Smooth muscle cell (in vitro differentiated cells): ENCODE data around the gene SRGAP1. TPM values are rescaled to one million over a fixed set of nuclear protein-coding genes. Genes with fewer than 3 reads are reported as not detected.

Source experiments
- DNase-seq: peaks from one replicate; lab custom pipeline; 2025; ENCODE audit not compliant: unreplicated experiment; lab: John Stamatoyannopoulos, UW
- H2AFZ ChIP-seq: fragments of 200-600 bp; sonication (generic); 2 replicates; pipeline ENCODE4 v1.6.0; 2016; ENCODE audit warnings: antibody characterized with exemption, low read depth, mild to moderate bottlenecking
- H3F3A ChIP-seq: fragments of 200-600 bp; sonication (generic); 2 replicates; pipeline ENCODE4 v1.6.0; 2017; ENCODE audit warnings: antibody characterized with exemption, low read depth
- H3K27ac ChIP-seq: fragments of 200-600 bp; sonication (generic); 2 replicates; pipeline ENCODE4 v1.5.1; 2016; ENCODE audit warnings: low read depth, mild to moderate bottlenecking
- H3K27me3 ChIP-seq: fragments of 200-600 bp; sonication (generic); 2 replicates; pipeline ENCODE4 v1.6.1; 2016; ENCODE audit warnings: low read depth, mild to moderate bottlenecking
- H3K36me3 ChIP-seq: fragments of 200-600 bp; sonication (generic); 2 replicates; pipeline ENCODE4 v1.5.1; 2016; ENCODE audit warnings: low read depth
- H3K4me1 ChIP-seq: fragments of 200-600 bp; sonication (generic); 2 replicates; pipeline ENCODE4 v1.5.1; 2016; ENCODE audit warnings: low read depth
- H3K4me2 ChIP-seq: fragments of 200-600 bp; sonication (generic); 2 replicates; pipeline ENCODE4 v1.6.0; 2016; ENCODE audit warnings: mild to moderate bottlenecking
- H3K4me3 ChIP-seq: fragments of 200-600 bp; sonication (generic); 2 replicates; pipeline ENCODE4 v1.5.1; 2016; ENCODE audit warnings: mild to moderate bottlenecking
- H3K79me2 ChIP-seq: fragments of 200-600 bp; sonication (generic); 2 replicates; pipeline ENCODE4 v1.6.0; 2016; ENCODE audit warnings: low read depth, mild to moderate bottlenecking
- H3K9ac ChIP-seq: fragments of 200-600 bp; sonication (generic); 2 replicates; pipeline ENCODE4 v1.6.0; 2016; ENCODE audit warnings: low read depth
- H3K9me3 ChIP-seq: fragments of 200-600 bp; sonication (generic); replicated peaks from 2 replicates; pipeline ENCODE4 v1.5.1; 2016; ENCODE audit warnings: low read depth
- H4K20me1 ChIP-seq: fragments of 200-600 bp; sonication (generic); 2 replicates; pipeline ENCODE4 v1.6.0; 2016; ENCODE audit warnings: low read depth
- WGBS: methylation state at CpG from one replicate; pipeline ENCODE4 v1.1.7; 2016; ENCODE audit warnings: low lambda C conversion rate; 5-methylcytosine and 5-hydroxymethylcytosine counted together
- polyA plus RNA-seq: library from polyadenylated mRNA; unstranded; fragments of >200 nt; fragmentation: Nextera tagmentation; extraction: Ambion mirVana; gene quantifications from 2 replicates; pipeline ENCODE4 v1.2.1, GENCODE V29; 2016
- total RNA-seq: library from RNA; depleted of rRNA; stranded (reverse); fragments of >200 nt; gene quantifications from 2 replicates; pipeline ENCODE4 v1.2.3, GENCODE V29; 2014
- TF ChIP-seq, protein P1 (sequence below): fragments of 200-600 bp; sonication (generic); IDR thresholded peaks from 2 replicates; pipeline ENCODE4 v1.5.1; 2017; ENCODE audit warnings: borderline replicate concordance, mild to moderate bottlenecking, antibody characterized with exemption; ENCODE audit not compliant: insufficient read depth, poor library complexity, severe bottlenecking

The SRGAP1 gene
- total and polyA plus RNA-seq, 2 experiments from 2014 or later = 4.0 to 5.9 TPM

DNA sequence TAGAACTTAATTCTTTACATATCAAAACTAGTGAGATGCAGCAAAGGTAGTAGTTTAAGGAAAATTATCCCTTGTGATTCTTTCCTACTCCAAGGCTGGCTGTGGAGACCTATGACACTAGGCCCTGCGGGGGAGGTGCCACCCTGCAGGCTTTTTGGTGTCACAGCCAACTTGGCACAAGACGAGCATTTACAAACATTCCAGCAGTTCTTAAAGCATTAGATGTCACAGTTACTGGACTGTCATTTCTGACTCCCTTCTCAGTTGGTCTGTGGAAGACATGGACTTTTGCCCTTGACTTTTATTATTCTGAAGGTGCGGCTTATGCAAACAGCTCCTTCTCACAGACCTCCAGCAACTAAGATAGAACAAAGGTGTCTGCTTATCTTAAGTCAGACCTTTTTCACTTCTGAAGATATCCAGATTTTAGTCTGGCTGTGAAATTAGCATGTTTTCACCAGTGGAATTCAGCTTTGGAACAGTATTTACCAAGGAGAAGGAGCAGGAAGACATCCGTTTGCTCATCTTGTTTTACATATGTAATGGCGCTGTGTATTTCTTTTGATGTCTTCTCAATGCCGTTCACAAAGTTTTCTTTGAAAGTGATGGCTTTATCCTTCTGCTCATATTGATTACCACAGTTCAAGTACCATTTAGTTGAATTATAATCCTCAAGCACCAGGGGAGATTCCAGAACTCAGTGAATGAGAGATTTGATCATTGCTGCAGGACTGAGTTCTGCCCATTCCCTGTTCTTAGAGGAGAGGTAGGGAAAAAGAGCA lies 17.9 kb downstream of the SRGAP1 start:
- Histone ChIP-seq H3K4me1 (no peaks in the 10 kb centered on the region), H3K79me2 (peaks cover 38% of the 10 kb centered on the region), H3K27ac (no peak overlapping the region), H3K9me3 (no peaks in the 10 kb centered on the region), H3K4me3 (no peak overlapping the region), H3K9ac (no peak overlapping the region), H4K20me1 (peaks cover 62% of the 10 kb centered on the region), H2AFZ (no peak overlapping the region), H3K27me3 (no peaks in the 10 kb centered on the region), H3K4me2 (no peak overlapping the region), H3F3A (no peaks in the 10 kb centered on the region), H3K36me3 (no peaks in the 10 kb centered on the region)
- DNase-seq = no peak
- TF ChIP-seq, protein P1, sequence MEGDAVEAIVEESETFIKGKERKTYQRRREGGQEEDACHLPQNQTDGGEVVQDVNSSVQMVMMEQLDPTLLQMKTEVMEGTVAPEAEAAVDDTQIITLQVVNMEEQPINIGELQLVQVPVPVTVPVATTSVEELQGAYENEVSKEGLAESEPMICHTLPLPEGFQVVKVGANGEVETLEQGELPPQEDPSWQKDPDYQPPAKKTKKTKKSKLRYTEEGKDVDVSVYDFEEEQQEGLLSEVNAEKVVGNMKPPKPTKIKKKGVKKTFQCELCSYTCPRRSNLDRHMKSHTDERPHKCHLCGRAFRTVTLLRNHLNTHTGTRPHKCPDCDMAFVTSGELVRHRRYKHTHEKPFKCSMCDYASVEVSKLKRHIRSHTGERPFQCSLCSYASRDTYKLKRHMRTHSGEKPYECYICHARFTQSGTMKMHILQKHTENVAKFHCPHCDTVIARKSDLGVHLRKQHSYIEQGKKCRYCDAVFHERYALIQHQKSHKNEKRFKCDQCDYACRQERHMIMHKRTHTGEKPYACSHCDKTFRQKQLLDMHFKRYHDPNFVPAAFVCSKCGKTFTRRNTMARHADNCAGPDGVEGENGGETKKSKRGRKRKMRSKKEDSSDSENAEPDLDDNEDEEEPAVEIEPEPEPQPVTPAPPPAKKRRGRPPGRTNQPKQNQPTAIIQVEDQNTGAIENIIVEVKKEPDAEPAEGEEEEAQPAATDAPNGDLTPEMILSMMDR = no peak
- 64% methylated on average over 6 of the region's 6 CpGs for WGBS

DNA sequence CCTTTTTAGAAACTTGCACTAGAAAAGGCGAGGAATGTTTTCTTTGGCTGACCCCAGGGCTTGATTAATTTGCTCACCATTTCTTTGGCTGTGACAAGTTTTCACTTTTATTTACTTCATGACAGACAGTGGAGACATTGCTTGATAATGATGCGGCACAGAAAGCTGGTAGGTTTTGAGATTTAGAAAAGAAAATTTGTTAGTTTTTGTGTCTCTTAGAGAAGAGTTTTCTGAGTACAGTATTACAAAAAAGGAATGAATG lies 18.4 kb downstream of the SRGAP1 start:
- H3K4me1 ChIP-seq = no peaks in the 10 kb centered on the region
- H3K4me3 ChIP-seq = no peak overlapping the region
- H3K79me2 ChIP-seq = peaks cover 36% of the 10 kb centered on the region
- WGBS = 97% methylated on average over 2 of the region's 2 CpGs
- no peaks in the 10 kb centered on the region for H3K36me3 ChIP-seq
- H3K9ac ChIP-seq = no peak overlapping the region
- H3K27me3 ChIP-seq = no peaks in the 10 kb centered on the region
- no peak for DNase-seq
- H3K27ac ChIP-seq = no peak overlapping the region
- H3K4me2 ChIP-seq = no peak overlapping the region
- peaks cover 64% of the 10 kb centered on the region for H4K20me1 ChIP-seq
- no peaks in the 10 kb centered on the region for H3K9me3 ChIP-seq
- H3F3A ChIP-seq = no peaks in the 10 kb centered on the region
- TF ChIP-seq, protein P1 = no peak
- H2AFZ ChIP-seq = no peak overlapping the region

DNA sequence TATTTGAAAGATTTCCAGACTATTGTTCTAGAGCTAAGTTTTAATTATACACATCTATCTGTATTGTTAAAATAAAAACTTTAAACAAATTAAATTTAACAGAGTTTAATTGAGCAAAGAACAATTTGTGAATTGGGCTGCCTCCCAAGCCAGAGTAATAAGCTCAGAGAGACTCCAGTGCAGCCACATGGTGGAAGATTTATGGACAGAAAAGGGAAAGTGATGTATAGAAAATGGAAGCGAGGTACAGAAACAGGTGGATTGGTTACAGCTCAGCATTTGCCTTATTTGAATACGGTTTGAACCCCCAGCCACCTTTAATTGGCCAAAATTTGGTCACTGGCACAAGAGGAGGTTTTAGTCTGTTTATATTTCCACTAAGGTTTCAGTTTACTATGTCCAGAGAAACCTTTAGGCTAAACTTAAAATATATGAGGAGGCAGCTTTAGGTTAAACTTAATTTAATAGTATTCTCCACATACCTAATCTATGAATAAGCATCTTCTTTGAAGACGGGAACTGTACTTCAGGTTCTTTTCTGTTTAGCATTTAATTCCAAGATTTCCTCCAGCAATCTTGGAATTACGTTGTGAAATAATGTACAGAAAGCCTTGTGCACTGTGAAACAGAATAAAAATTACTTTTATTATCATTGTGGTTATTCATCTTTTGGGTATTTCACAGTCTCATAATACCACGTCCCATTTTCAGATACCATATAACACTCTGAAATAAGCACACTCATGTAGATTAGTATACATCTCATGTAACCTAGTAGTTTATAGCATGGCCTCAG lies 19.4 kb downstream of the SRGAP1 start:
- WGBS = 72% methylated on average over 5 of the region's 5 CpGs
- Histone ChIP-seq H2AFZ (no peak overlapping the region), H3K36me3 (no peaks in the 10 kb centered on the region), H3K79me2 (peaks cover 33% of the 10 kb centered on the region), H3K4me3 (no peak overlapping the region), H3K27me3 (no peaks in the 10 kb centered on the region), H3K9me3 (no peaks in the 10 kb centered on the region), H3K4me1 (no peaks in the 10 kb centered on the region), H4K20me1 (peaks cover 72% of the 10 kb centered on the region), H3K4me2 (no peak overlapping the region), H3K27ac (no peak overlapping the region), H3F3A (no peaks in the 10 kb centered on the region), H3K9ac (no peak overlapping the region)
- TF ChIP-seq, protein P1 = no peak
- no peak for DNase-seq

DNA sequence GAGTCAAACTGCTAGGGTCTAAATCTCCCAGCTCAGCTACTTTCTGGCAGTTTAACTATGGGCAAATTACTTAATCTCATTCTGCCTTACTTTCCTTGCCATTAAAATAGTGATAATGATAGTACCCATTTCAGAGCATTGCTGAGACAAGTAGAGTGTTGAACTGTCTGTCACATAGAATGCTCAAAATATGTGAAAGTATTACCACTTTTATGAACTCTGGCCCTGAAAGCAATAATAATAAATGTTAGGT lies 19.9 kb downstream of the SRGAP1 start:
- Histone ChIP-seq H3K9ac (no peak overlapping the region), H3K36me3 (no peaks in the 10 kb centered on the region), H4K20me1 (peaks cover 73% of the 10 kb centered on the region), H2AFZ (no peak overlapping the region), H3K4me1 (no peaks in the 10 kb centered on the region), H3K27ac (no peak overlapping the region), H3K79me2 (peaks cover 34% of the 10 kb centered on the region), H3F3A (no peaks in the 10 kb centered on the region), H3K9me3 (no peaks in the 10 kb centered on the region), H3K27me3 (no peaks in the 10 kb centered on the region), H3K4me3 (no peak overlapping the region), H3K4me2 (no peak overlapping the region)
- TF ChIP-seq, protein P1 = no peak
- DNase-seq = no peak
